Activated B cell treated with CpG ODN at 0.5 μM for 24 hours (primary cell): ENCODE results near the gene KIF20B. TPM values are rescaled to one million over a fixed set of nuclear protein-coding genes. Genes with fewer than 3 reads are reported as not detected.

Experiments
- ATAC-seq: fragments of 200-7000 bp; cut with Tn5 transposase; one replicate; pipeline ENCODE4 v1.10.0; 2021; ENCODE audit warnings: low read depth, mild to moderate bottlenecking, moderate library complexity
- CTCF ChIA-PET: fragments of 350-600 bp; sonication (Branson Sonifier 250); formaldehyde crosslinking; loops from one replicate; lab custom pipeline; 2021; ENCODE audit warnings: antibody characterized with exemption; lab: Charles Lee
- POLR2A ChIA-PET: fragments of 350-600 bp; sonication (Branson Sonifier 250); formaldehyde crosslinking; loops from one replicate; lab custom pipeline; 2021; ENCODE audit warnings: antibody characterized with exemption; lab: Charles Lee
- DNase-seq: peaks from one replicate; pipeline ENCODE4 v3.0.0; 2022
- H3K27ac Mint-ChIP-seq: one replicate; pipeline ENCODE4 v1.8.0; 2020; ENCODE audit warnings: mixed read lengths
- H3K27me3 Mint-ChIP-seq: one replicate; pipeline ENCODE4 v1.8.0; 2021; ENCODE audit warnings: mixed read lengths
- H3K36me3 Mint-ChIP-seq: one replicate; pipeline ENCODE4 v1.8.0; 2021; ENCODE audit warnings: low read depth, mixed read lengths
- H3K4me1 Mint-ChIP-seq: one replicate; pipeline ENCODE4 v1.8.0; 2021; ENCODE audit warnings: mixed read lengths
- H3K4me3 Mint-ChIP-seq: one replicate; pipeline ENCODE4 v1.8.0; 2020; ENCODE audit warnings: mild to moderate bottlenecking, mixed read lengths
- H3K9me3 Mint-ChIP-seq: one replicate; pipeline ENCODE4 v1.8.0; 2020; ENCODE audit warnings: mixed read lengths
- CTCF ChIP-seq: fragments of 200-600 bp; IDR thresholded peaks from one replicate; pipeline ENCODE4 v1.8.0; 2022; ENCODE audit warnings: antibody characterized with exemption, mild to moderate bottlenecking
- intact Hi-C: fragments of 100-400 bp; cut with micrococcal nuclease; formaldehyde crosslinking; loops from one replicate; pipeline ENCODE4 v1.15.1; 2024
- total RNA-seq: library from RNA; stranded (reverse); gene quantifications from 2 replicates; pipeline ENCODE4 v1.2.3, GENCODE V29; 2022

The KIF20B gene
- total RNA-seq, 1 donor from 2014 or later: 24.0 TPM

GRCh38 chr10:89741126-89741762 is 39.9 kb downstream of the KIF20B start:
- Mint-ChIP-seq H3K4me1 (peaks cover 26% of the 10 kb centered on the region), H3K27me3 (no peaks in the 10 kb centered on the region), H3K4me3 (no peak overlapping the region), H3K36me3 (peaks cover 28% of the 10 kb centered on the region), H3K27ac (no peak overlapping the region), H3K9me3 (no peaks in the 10 kb centered on the region)
- no peak for TF ChIP-seq CTCF
- CTCF ChIA-PET: no interaction called here
- ATAC-seq (no peak), DNase-seq (no peak)
- POLR2A ChIA-PET: no interaction called here
- intact Hi-C loops: no loop called here

- POLR2A ChIA-PET: no interaction called here
- no peak for TF ChIP-seq CTCF
Observed at GRCh38 chr10:89744026-89744425, 42.6 kb downstream of the KIF20B start.

GRCh38 chr10:89745903-89746302 is 44.5 kb downstream of the KIF20B start:
- ChIA-PET CTCF (no interaction called here), POLR2A (no interaction called here)
- no peak for ATAC-seq
- Mint-ChIP-seq H3K4me1 (no peaks in the 10 kb centered on the region), H3K27ac (no peak overlapping the region), H3K27me3 (no peaks in the 10 kb centered on the region), H3K36me3 (peaks cover 37% of the 10 kb centered on the region), H3K9me3 (no peaks in the 10 kb centered on the region), H3K4me3 (no peak overlapping the region)
- intact Hi-C loops: no loop called here
- no peak for TF ChIP-seq CTCF
- DNase-seq: no peak

More at GRCh38 chr10:89744026-89744425, 42.6 kb downstream of the KIF20B start:
- intact Hi-C loops: no loop called here
- CTCF ChIA-PET: no interaction called here
- ATAC-seq (no peak), DNase-seq (no peak)
- no peak overlapping the region for H3K27ac Mint-ChIP-seq
- no peaks in the 10 kb centered on the region for H3K9me3 Mint-ChIP-seq
- no peaks in the 10 kb centered on the region for H3K27me3 Mint-ChIP-seq
- H3K36me3 Mint-ChIP-seq: peaks cover 32% of the 10 kb centered on the region
- H3K4me3 Mint-ChIP-seq: no peak overlapping the region
- peaks cover 8% of the 10 kb centered on the region for H3K4me1 Mint-ChIP-seq

GRCh38 chr10:89750441-89750840 is 49.1 kb downstream of the KIF20B start:
- no peak for TF ChIP-seq CTCF
- DNase-seq (no peak), ATAC-seq (no peak)
- H3K27ac Mint-ChIP-seq: no peak overlapping the region
- POLR2A ChIA-PET: interaction anchor here (0.6 kb wide), 1 partner anchor 118 kb away, joined by 4 read pairs; no protein-coding TSS in a partner anchor
- no peaks in the 10 kb centered on the region for H3K27me3 Mint-ChIP-seq
- CTCF ChIA-PET: no interaction called here
- H3K4me3 Mint-ChIP-seq: no peak overlapping the region
- intact Hi-C loops: no loop called here
- no peaks in the 10 kb centered on the region for H3K4me1 Mint-ChIP-seq
- H3K36me3 Mint-ChIP-seq: peaks cover 36% of the 10 kb centered on the region
- H3K9me3 Mint-ChIP-seq: no peaks in the 10 kb centered on the region

- no peaks in the 10 kb centered on the region for H3K4me1 Mint-ChIP-seq
- no peaks in the 10 kb centered on the region for H3K27me3 Mint-ChIP-seq
- DNase-seq: no peak
- no peak for TF ChIP-seq CTCF
- intact Hi-C loops: no loop called here
- no peak for ATAC-seq
- CTCF ChIA-PET: no interaction called here
- H3K4me3 Mint-ChIP-seq: no peak overlapping the region
- no peaks in the 10 kb centered on the region for H3K9me3 Mint-ChIP-seq
- POLR2A ChIA-PET: no interaction called here
- H3K27ac Mint-ChIP-seq: no peak overlapping the region
- peaks cover 53% of the 10 kb centered on the region for H3K36me3 Mint-ChIP-seq
Observed at GRCh38 chr10:89755374-89755773, 54.0 kb downstream of the KIF20B start.
